ENCODE data around the gene FRMD1.
A peak's percentile ranks its signal among the peaks of the same experiment; 100 is the strongest.

Gene FRMD1

DNA sequence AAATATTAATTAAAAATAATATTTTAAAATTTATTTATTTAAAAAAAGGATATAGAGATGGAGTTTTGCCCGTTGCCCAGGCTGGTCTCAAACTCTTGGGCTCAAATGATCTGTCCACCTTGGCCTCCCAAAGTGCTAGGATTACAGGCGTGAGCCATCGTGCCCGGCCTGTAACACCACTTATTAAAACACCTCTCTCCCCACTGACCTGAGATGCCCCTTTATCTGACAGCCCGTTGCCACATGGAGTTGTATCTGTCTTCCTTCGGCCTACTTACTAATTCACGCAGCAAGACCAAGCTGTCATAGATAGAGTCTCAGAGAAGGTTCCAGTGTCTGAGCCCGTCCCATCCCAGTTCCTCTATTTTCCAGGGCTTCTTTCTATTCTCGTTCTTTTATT, 50.8 kb downstream of the FRMD1 start:
- TF ChIP-seq OSR2 (tag by site-specific recombination; IDR thresholded peaks at IDR 0.05) (no peak), MEIS1 (CRISPR knock-in tag; IDR thresholded peaks at IDR 0.05; ENCODE audit: borderline replicate concordance) (no peak), ZIC2 (tag by site-specific recombination; IDR thresholded peaks at IDR 0.05) (no peak), ZNF133 (tag by site-specific recombination; IDR thresholded peaks at IDR 0.05) (no peak), ZBTB48 (tag by site-specific recombination; IDR thresholded peaks at IDR 0.05) (no peak), ZNF146 (tag by site-specific recombination; IDR thresholded peaks at IDR 0.05) (no peak), IKZF3 (tag by site-specific recombination; IDR thresholded peaks at IDR 0.05) (no peak), ZSCAN30 (tag by site-specific recombination; IDR thresholded peaks at IDR 0.05) (no peak), ZNF16 (tag by site-specific recombination; IDR thresholded peaks at IDR 0.05; ENCODE audit: low read depth) (no peak)
- TF ChIP-seq, protein P1, sequence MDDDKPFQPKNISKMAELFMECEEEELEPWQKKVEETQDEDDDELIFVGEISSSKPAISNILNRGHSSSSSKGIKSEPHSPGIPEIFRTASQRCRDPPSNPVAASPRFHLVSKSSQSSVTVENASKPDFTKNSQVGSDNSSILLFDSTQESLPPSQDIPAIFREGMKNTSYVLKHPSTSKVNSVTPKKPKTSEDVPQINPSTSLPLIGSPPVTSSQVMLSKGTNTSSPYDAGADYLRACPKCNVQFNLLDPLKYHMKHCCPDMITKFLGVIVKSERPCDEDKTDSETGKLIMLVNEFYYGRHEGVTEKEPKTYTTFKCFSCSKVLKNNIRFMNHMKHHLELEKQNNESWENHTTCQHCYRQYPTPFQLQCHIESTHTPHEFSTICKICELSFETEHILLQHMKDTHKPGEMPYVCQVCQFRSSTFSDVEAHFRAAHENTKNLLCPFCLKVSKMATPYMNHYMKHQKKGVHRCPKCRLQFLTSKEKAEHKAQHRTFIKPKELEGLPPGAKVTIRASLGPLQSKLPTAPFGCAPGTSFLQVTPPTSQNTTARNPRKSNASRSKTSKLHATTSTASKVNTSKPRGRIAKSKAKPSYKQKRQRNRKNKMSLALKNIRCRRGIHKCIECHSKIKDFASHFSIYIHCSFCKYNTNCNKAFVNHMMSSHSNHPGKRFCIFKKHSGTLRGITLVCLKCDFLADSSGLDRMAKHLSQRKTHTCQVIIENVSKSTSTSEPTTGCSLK (tag by site-specific recombination; IDR thresholded peaks at IDR 0.05), result no peak
- TF ChIP-seq, protein P2, sequence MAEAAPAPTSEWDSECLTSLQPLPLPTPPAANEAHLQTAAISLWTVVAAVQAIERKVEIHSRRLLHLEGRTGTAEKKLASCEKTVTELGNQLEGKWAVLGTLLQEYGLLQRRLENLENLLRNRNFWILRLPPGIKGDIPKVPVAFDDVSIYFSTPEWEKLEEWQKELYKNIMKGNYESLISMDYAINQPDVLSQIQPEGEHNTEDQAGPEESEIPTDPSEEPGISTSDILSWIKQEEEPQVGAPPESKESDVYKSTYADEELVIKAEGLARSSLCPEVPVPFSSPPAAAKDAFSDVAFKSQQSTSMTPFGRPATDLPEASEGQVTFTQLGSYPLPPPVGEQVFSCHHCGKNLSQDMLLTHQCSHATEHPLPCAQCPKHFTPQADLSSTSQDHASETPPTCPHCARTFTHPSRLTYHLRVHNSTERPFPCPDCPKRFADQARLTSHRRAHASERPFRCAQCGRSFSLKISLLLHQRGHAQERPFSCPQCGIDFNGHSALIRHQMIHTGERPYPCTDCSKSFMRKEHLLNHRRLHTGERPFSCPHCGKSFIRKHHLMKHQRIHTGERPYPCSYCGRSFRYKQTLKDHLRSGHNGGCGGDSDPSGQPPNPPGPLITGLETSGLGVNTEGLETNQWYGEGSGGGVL (tag by site-specific recombination; IDR thresholded peaks at IDR 0.05), result no peak
- TF ChIP-seq, protein P3, sequence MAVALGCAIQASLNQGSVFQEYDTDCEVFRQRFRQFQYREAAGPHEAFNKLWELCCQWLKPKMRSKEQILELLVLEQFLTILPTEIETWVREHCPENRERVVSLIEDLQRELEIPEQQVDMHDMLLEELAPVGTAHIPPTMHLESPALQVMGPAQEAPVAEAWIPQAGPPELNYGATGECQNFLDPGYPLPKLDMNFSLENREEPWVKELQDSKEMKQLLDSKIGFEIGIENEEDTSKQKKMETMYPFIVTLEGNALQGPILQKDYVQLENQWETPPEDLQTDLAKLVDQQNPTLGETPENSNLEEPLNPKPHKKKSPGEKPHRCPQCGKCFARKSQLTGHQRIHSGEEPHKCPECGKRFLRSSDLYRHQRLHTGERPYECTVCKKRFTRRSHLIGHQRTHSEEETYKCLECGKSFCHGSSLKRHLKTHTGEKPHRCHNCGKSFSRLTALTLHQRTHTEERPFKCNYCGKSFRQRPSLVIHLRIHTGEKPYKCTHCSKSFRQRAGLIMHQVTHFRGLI (tag by site-specific recombination; IDR thresholded peaks at IDR 0.05), result no peak
- POLR2A ChIA-PET, result no interaction called here
- H3K9me3 ChIP-seq (ENCODE audit: control insufficient read depth, insufficient read depth, low read depth, low read length), result no peaks in the 10 kb centered on the region
- H3K4me1 ChIP-seq (ENCODE audit: control insufficient read depth, insufficient read depth, low read length), result peaks cover 16% of the 10 kb centered on the region
- H3K4me3 ChIP-seq (ENCODE audit: low read depth, low read length), result no peak overlapping the region
- no peak overlapping the region for H3K27ac ChIP-seq (ENCODE audit: extremely low read depth, low read depth, low read length)
- CTCF ChIA-PET, result interaction anchor here (0.7 kb wide), 1 partner anchor 254 kb away, joined by 3 read pairs; no protein-coding TSS in a partner anchor
- H3K36me3 ChIP-seq (ENCODE audit: control insufficient read depth in 2 of 2, insufficient read depth in 1 of 2, low read length in 2 of 2), result no peaks in the 10 kb centered on the region

DNA sequence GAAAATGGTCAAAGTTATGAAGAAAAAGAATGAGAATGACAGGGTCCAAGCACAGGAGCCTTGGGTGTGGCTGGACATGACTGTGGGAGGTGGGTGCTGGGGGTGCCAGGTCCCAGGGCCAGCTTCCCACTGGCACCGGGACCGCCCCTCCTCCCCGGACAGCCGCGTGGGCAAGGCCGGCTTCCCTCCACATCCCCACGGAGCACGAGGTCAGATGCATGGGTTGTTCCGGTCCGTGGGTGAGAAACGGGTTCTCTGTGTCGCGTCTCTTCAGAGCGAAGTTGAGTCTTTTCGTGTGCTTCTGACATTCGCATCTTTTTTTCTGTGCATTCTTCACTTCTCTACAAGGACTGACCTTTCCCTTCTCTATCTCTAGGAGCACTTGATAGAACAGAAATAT, 51.5 kb downstream of the FRMD1 start:
- Histone ChIP-seq H3K36me3 (ENCODE audit: control insufficient read depth in 2 of 2, insufficient read depth in 1 of 2, low read length in 2 of 2) (no peaks in the 10 kb centered on the region), H3K9me3 (ENCODE audit: control insufficient read depth, insufficient read depth, low read depth, low read length) (no peaks in the 10 kb centered on the region), H3K4me1 (ENCODE audit: control insufficient read depth, insufficient read depth, low read length) (peaks cover 19% of the 10 kb centered on the region), H3K4me3 (ENCODE audit: low read depth, low read length) (no peak overlapping the region), H3K27ac (ENCODE audit: extremely low read depth, low read depth, low read length) (no peak overlapping the region)
- ChIA-PET CTCF (interaction anchor here (0.7 kb wide), 1 partner anchor 135 kb away, joined by 8 read pairs; no protein-coding TSS in a partner anchor), POLR2A (no interaction called here)
- TF ChIP-seq ZNF585B (tag by site-specific recombination; IDR thresholded peaks at IDR 0.05) (no peak), ZNF664 (tag by site-specific recombination; IDR thresholded peaks at IDR 0.05) (no peak), ZNF791 (tag by site-specific recombination; IDR thresholded peaks at IDR 0.05) (no peak), HOXA7 (CRISPR knock-in tag; IDR thresholded peaks at IDR 0.05; ENCODE audit: borderline replicate concordance) (no peak), ZFHX2 (tag by site-specific recombination; conservative IDR thresholded peaks at IDR 0.05) (0 out of 2 replicates have a peak, but pooled peaks have one; percentile 22), ZNF571 (tag by site-specific recombination; IDR thresholded peaks at IDR 0.05) (no peak), ZBTB7A (tag by site-specific recombination; IDR thresholded peaks at IDR 0.05; ENCODE audit: low read depth) (no peak), EGR2 (tag by site-specific recombination; IDR thresholded peaks at IDR 0.05; ENCODE audit: low read depth) (peak; percentile 36; the same call in 1 of the 2 replicates), ZNF138 (tag by site-specific recombination; IDR thresholded peaks at IDR 0.05; ENCODE audit: borderline replicate concordance) (no peak), MZF1 (tag by site-specific recombination; IDR thresholded peaks at IDR 0.05; ENCODE audit: borderline replicate concordance) (no peak), ZNF37A (tag by site-specific recombination; IDR thresholded peaks at IDR 0.05) (no peak)
- TF ChIP-seq, protein P4, sequence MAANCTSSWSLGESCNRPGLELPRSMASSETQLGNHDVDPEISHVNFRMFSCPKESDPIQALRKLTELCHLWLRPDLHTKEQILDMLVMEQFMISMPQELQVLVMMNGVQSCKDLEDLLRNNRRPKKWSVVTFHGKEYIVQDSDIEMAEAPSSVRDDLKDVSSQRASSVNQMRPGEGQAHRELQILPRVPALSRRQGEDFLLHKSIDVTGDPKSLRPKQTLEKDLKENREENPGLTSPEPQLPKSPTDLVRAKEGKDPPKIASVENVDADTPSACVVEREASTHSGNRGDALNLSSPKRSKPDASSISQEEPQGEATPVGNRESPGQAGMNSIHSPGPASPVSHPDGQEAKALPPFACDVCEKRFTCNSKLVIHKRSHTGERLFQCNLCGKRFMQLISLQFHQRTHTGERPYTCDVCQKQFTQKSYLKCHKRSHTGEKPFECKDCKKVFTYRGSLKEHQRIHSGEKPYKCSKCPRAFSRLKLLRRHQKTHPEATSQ (tag by site-specific recombination; IDR thresholded peaks at IDR 0.05), result no peak
- TF ChIP-seq, protein P5, sequence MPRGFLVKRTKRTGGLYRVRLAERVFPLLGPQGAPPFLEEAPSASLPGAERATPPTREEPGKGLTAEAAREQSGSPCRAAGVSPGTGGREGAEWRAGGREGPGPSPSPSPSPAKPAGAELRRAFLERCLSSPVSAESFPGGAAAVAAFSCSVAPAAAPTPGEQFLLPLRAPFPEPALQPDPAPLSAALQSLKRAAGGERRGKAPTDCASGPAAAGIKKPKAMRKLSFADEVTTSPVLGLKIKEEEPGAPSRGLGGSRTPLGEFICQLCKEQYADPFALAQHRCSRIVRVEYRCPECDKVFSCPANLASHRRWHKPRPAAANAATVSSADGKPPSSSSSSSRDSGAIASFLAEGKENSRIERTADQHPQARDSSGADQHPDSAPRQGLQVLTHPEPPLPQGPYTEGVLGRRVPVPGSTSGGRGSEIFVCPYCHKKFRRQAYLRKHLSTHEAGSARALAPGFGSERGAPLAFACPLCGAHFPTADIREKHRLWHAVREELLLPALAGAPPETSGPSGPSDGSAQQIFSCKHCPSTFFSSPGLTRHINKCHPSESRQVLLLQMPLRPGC (tag by site-specific recombination; IDR thresholded peaks at IDR 0.05), result no peak
- TF ChIP-seq, protein P6, sequence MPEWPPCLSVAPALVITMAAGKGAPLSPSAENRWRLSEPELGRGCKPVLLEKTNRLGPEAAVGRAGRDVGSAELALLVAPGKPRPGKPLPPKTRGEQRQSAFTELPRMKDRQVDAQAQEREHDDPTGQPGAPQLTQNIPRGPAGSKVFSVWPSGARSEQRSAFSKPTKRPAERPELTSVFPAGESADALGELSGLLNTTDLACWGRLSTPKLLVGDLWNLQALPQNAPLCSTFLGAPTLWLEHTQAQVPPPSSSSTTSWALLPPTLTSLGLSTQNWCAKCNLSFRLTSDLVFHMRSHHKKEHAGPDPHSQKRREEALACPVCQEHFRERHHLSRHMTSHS (tag by site-specific recombination; IDR thresholded peaks at IDR 0.05), result no peak
